Measurements from ENCODE around the gene MEIOSIN.

The MEIOSIN gene

DNA sequence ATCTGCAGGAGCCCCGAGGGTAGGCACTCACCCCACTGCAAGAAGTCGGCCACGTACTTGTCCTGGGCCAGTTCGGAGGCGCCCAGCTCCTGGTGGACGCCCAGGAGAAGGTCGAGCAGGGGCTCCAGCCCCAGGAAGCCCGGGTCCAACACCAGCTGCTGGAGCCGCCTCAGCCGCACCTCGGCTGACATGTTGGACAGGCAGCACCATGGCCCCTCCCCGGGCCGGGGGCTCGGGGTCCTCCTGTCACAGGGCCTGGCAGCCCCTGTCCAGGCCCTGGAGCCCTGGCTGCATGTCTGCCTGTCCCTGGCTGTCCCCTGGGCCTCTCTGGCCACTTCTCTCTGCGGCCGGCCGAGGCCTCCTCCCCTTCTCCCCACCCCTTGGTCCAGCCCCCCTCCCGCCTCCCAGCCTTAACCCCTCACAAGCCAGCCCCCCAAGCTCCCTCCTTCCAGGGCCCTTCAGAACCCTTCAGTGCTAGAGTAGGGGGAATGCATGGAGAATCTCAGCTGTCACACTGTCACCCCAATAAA lies 49.0 kb downstream of the MEIOSIN start, which contains the start of gene DMPK:
Gene DMPK, minus strand, starts transcription at position 329 of the 530 bp plus-strand sequence. Its CDS starts 138 bp downstream, at position 191.
- Histone ChIP-seq H3K4me1 (ENCODE audit: low read length) (peaks cover 31% of the 10 kb centered on the region), H3K9me3 (ENCODE audit: insufficient read depth, low read length) (no peaks in the 10 kb centered on the region), H3K36me3 (replicated peaks; ENCODE audit: low read depth, low read length) (peaks cover 11% of the 10 kb centered on the region), H4K20me1 (ENCODE audit: insufficient read depth, low read length) (0 out of 2 replicates have a peak, but pooled peaks cover 10% of the 10 kb centered on the region), H3K4me3 (ENCODE audit: low read length) (no peak within 1 kb of the TSS), H3K27me3 (ENCODE audit: low read depth, low read length) (no peaks in the 10 kb centered on the region), H2AFZ (ENCODE audit: low read depth, low read length) (no peak within 1 kb of the TSS), H3K9ac (ENCODE audit: low read length) (no peak within 1 kb of the TSS), H3K79me2 (ENCODE audit: low read length) (no peaks in the 10 kb centered on the region), H3K27ac (ENCODE audit: low read length) (no peak within 1 kb of the TSS), H3K4me2 (ENCODE audit: low read length) (no peak within 1 kb of the TSS)
- TF ChIP-seq, protein P1, sequence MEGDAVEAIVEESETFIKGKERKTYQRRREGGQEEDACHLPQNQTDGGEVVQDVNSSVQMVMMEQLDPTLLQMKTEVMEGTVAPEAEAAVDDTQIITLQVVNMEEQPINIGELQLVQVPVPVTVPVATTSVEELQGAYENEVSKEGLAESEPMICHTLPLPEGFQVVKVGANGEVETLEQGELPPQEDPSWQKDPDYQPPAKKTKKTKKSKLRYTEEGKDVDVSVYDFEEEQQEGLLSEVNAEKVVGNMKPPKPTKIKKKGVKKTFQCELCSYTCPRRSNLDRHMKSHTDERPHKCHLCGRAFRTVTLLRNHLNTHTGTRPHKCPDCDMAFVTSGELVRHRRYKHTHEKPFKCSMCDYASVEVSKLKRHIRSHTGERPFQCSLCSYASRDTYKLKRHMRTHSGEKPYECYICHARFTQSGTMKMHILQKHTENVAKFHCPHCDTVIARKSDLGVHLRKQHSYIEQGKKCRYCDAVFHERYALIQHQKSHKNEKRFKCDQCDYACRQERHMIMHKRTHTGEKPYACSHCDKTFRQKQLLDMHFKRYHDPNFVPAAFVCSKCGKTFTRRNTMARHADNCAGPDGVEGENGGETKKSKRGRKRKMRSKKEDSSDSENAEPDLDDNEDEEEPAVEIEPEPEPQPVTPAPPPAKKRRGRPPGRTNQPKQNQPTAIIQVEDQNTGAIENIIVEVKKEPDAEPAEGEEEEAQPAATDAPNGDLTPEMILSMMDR (IDR thresholded peaks at IDR 0.05; ENCODE audit: low read depth, low read length), result no peak
- no peak for TF ChIP-seq EZH2phosphoT487 (IDR thresholded peaks at IDR 0.05; ENCODE audit: low read depth)

DNA sequence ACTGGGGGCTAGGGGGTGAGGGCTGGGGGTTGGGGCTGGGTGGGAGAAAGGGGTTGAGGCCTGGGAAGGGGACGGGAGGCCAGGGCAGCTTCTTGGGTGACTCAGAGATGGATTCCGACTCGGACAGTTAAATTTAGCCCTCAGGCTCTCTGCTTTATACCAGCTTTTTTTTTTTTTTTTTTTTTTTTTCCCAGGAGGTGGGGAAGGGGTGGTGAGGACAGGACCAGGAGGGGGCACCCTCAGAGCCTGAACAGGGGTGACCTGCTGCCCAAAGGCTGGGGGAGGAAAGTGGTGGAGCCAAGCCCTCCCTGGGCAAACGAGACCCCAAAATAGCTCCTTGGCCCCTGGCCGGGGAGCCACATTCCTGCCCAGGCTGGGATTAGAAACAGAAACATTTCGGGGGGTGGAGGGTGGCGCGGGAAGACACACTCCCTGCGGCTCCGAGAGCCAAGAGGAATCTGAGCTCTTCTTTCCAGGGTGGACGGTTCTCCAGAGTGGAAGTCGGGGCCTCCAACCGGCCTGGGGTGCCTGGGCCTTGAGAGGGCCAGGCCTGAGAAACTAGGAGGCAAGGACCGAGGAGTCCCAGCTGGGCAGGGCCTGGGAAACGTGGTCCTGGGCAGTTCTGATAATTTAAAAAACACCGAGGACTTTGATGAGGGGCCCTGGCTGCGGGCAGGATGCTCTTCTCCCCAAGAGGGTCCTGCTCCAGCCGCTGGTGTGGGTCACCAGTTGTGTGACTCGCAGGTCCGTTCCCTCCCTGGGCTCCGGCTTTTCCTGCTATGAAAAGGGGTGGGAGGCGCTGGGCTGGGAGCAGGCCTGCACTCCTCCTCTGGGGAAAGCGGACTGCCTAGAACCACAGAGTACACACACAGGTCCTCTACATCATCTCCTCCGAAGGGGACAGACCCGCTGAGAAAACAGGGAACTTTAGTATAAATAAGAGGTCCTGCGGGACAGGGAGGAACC lies 49.9 kb downstream of the MEIOSIN start:
- H3K27ac ChIP-seq (ENCODE audit: low read length), result no peak overlapping the region
- H3K4me2 ChIP-seq (ENCODE audit: low read length), result no peak overlapping the region

DNA sequence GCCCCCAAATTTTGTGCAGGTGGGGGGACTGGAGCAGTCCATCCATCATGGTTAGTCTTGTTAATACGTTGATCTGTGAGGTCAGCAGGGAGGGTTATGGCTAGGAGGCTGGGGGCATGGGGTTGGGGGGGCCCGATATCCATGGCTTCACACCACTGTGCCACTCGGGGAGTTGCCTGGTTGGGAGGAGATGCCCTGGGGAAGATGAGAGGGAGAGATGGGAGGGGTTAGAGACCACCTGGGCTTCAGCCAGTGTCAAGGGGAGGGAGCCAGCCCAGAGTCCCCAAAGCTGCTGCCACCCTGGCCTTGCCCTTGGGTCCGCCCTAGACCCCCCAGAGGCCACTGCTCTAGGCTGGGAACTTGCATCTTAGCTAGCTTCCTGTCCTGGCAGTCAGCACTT lies 50.9 kb downstream of the MEIOSIN start:
- Histone ChIP-seq H3K4me2 (ENCODE audit: low read length) (no peak overlapping the region), H3K27me3 (ENCODE audit: low read depth, low read length) (no peaks in the 10 kb centered on the region)

More for the DNA sequence above, 49.9 kb downstream of the MEIOSIN start:
- H3K36me3 ChIP-seq (replicated peaks; ENCODE audit: low read depth, low read length), result peaks cover 13% of the 10 kb centered on the region
- peaks cover 31% of the 10 kb centered on the region for H3K4me1 ChIP-seq (ENCODE audit: low read length)
- H4K20me1 ChIP-seq (ENCODE audit: insufficient read depth, low read length), result 0 out of 2 replicates have a peak, but pooled peaks cover 10% of the 10 kb centered on the region
- H2AFZ ChIP-seq (ENCODE audit: low read depth, low read length), result no peak overlapping the region
- no peaks in the 10 kb centered on the region for H3K79me2 ChIP-seq (ENCODE audit: low read length)
- no peaks in the 10 kb centered on the region for H3K9me3 ChIP-seq (ENCODE audit: insufficient read depth, low read length)
- no peak overlapping the region for H3K4me3 ChIP-seq (ENCODE audit: low read length)
- TF ChIP-seq EZH2phosphoT487 (IDR thresholded peaks at IDR 0.05; ENCODE audit: low read depth), result no peak
- TF ChIP-seq, protein P1 (IDR thresholded peaks at IDR 0.05; ENCODE audit: low read depth, low read length), result no peak
- H3K9ac ChIP-seq (ENCODE audit: low read length), result no peak overlapping the region
- no peaks in the 10 kb centered on the region for H3K27me3 ChIP-seq (ENCODE audit: low read depth, low read length)

More for the DNA sequence above, 50.9 kb downstream of the MEIOSIN start:
- TF ChIP-seq, protein P1 (IDR thresholded peaks at IDR 0.05; ENCODE audit: low read depth, low read length), result no peak
- TF ChIP-seq EZH2phosphoT487 (IDR thresholded peaks at IDR 0.05; ENCODE audit: low read depth), result no peak
- H3K27ac ChIP-seq (ENCODE audit: low read length), result no peak overlapping the region
- H3K36me3 ChIP-seq (replicated peaks; ENCODE audit: low read depth, low read length), result peaks cover 17% of the 10 kb centered on the region
- H3K4me1 ChIP-seq (ENCODE audit: low read length), result peaks cover 22% of the 10 kb centered on the region
- H3K9me3 ChIP-seq (ENCODE audit: insufficient read depth, low read length), result no peaks in the 10 kb centered on the region
- H3K4me3 ChIP-seq (ENCODE audit: low read length), result no peak overlapping the region
- H4K20me1 ChIP-seq (ENCODE audit: insufficient read depth, low read length), result 0 out of 2 replicates have a peak, but pooled peaks cover 10% of the 10 kb centered on the region
- H3K79me2 ChIP-seq (ENCODE audit: low read length), result no peaks in the 10 kb centered on the region
- H2AFZ ChIP-seq (ENCODE audit: low read depth, low read length), result no peak overlapping the region
- no peak overlapping the region for H3K9ac ChIP-seq (ENCODE audit: low read length)
